PC-3 (cell line): Measurements from ENCODE around the gene N4BP3.

Experiments
- EZH2phosphoT487 ChIP-seq: fragments of 300-600 bp; sonication (generic); IDR thresholded peaks from 2 replicates; pipeline ENCODE4 v1.6.1; 2018; ENCODE audit warnings: mild to moderate bottlenecking, antibody characterized with exemption, low read length, borderline replicate concordance
- TF ChIP-seq, protein P1 (sequence below): fragments of 300-600 bp; sonication (generic); conservative IDR thresholded peaks from 2 replicates; pipeline ENCODE4 v1.5.1; 2017; ENCODE audit warnings: antibody characterized with exemption, low read depth, mild to moderate bottlenecking, low read length

DNA sequence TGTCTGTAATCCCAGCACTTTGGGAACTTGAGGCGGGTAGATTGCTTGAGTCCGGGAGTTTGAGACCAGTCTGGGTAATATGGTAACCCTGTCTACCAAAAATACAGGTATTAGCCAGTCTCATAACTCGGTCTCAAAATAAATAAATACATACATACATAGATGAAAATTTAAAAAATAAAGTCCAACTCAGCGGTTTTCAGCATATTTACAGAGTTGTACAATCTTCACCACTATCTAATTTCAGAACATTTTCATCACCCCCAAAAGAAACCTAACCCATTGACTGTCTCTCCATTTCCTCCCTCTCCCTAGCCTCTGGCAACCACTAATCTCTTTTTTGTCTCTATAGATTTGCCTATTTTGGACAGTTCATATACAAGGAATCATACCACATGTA, 28.2 kb downstream of the N4BP3 start:
- TF ChIP-seq, protein P1, sequence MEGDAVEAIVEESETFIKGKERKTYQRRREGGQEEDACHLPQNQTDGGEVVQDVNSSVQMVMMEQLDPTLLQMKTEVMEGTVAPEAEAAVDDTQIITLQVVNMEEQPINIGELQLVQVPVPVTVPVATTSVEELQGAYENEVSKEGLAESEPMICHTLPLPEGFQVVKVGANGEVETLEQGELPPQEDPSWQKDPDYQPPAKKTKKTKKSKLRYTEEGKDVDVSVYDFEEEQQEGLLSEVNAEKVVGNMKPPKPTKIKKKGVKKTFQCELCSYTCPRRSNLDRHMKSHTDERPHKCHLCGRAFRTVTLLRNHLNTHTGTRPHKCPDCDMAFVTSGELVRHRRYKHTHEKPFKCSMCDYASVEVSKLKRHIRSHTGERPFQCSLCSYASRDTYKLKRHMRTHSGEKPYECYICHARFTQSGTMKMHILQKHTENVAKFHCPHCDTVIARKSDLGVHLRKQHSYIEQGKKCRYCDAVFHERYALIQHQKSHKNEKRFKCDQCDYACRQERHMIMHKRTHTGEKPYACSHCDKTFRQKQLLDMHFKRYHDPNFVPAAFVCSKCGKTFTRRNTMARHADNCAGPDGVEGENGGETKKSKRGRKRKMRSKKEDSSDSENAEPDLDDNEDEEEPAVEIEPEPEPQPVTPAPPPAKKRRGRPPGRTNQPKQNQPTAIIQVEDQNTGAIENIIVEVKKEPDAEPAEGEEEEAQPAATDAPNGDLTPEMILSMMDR, result no peak
- TF ChIP-seq EZH2phosphoT487, result no peak
